HG03175 (cell line): ENCODE data around the gene PARL.

Experiments
- ATAC-seq: cut with Tn5 transposase; IDR thresholded peaks from one replicate; pipeline ENCODE4 v1.9.1; 2021; ENCODE audit warnings: mild to moderate bottlenecking, moderate library complexity; ENCODE audit not compliant: unreplicated experiment

PARL gene

DNA sequence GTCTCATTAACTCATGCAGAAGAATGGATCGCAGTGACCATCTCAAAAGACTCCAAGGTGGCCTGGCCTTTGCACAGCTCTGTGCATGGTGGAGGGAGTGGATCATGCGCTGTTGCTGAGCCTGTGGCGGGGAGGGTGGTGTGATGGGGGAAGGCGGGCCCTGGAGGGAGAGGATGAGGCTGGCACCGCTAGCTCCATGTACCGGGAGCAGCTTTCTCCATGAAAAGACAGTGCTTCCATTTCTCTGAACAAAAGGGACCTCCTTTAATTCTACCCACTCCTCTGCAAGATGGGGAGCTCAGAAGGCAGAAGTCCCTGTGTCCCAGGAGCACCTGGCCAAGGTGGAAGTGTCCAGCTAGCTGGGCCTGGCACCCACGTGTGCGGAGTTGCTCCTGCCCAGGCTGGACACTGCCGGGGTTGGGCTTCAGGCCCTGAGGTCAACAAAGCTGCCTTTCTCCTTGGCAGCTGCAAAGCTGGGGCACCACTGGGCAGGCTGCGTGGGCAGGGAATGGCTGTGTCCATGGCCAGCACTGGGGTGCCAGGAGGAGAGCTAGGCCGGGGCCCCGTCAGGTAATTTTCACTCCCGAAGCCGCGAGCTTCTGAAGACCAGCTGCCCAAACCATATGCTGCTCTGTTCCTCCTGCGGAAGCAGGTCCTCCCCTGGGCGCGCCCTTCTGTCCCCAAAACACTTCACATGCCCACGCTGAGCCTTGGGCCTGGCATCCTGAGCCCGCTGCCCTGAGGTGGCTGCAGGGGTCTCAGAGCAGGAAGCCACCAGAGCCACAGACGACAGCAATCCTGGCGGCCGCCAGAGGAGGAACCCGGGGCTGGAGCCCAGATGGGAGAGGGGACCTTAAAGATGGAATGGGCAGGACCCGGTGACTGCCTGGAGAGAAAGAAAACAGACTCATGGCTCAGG, 65.7 kb downstream of the PARL start:
- no peak for ATAC-seq

DNA sequence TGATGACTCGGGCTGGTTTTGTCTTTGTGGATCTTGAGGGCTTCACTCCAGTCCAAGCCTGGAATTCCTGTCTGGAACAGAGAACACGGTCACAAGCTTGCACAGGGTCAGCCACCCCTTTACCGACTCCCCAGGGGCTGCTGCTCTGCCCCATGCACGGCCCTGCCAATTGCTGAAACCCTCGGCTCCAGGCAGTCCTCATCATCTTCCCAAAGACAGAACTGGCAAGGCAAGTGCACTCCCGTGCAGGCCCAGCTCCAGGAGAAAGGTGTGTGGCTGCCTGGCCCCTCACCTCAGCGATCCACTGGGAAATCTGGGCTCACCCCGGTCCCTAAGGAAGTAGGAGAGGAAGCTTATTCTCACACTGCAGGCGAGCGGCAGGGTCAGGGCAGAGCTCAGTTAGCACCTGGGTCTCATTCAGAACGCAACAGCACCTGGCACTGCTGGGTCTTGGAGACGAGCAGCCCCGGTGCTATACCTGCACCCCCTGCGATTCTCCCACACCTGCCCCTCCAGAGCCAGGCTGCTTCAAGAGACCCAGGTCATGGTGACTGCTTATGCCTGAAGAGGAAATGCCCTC, 66.5 kb downstream of the PARL start:
- no peak for ATAC-seq

GRCh38 chr3:183817639-183818038, 67.0 kb downstream of the PARL start:
- no peak for ATAC-seq

GRCh38 chr3:183816681-183817510, 67.8 kb downstream of the PARL start:
- no peak for ATAC-seq

DNA sequence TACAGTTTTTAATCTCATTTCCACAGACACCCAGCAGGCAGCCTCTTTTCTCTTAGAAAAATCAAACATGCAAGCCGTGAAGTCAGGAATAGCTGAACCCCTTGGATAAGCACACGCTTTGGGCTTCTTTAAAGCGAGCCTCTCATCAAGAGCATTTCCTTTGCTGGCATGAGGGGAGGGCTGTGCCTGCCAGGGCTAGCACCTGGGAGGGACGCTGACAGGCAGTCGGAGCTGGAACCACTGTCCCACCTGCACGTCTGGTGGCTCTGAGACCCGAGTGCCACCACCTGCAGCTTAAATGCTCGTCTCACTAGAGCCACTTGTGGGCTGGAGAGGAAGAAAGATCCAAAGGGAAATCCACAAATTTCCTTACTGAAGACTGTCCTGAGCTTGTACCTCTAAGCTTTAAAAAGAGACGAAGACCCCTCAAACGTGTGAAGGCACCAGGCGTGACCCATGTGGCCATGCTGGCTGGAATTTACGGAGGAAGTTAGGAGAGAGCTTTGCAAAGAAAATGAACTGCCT, 68.7 kb downstream of the PARL start:
- ATAC-seq, result no peak

GRCh38 chr3:183815563-183815940, 69.1 kb downstream of the PARL start:
- no peak for ATAC-seq

DNA sequence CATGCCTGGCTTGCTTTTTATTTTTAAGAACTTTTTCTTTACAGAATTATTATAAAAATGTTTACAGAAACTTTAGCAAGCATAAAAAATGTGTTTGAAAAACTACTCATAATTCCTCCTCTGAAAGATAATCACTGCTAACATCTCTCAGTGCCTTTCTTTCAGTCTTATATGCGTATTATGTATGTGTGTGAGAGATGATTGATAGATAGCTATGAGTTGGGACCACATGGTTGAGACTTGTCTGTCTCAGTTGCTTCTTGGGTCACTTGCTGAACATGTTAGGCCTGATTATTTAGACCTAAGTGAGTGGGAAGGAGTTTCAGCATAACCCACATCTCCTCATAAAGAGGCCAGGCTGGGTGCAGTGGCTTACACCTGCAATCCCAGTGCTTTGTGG, 70.4 kb downstream of the PARL start:
- no peak for ATAC-seq

DNA sequence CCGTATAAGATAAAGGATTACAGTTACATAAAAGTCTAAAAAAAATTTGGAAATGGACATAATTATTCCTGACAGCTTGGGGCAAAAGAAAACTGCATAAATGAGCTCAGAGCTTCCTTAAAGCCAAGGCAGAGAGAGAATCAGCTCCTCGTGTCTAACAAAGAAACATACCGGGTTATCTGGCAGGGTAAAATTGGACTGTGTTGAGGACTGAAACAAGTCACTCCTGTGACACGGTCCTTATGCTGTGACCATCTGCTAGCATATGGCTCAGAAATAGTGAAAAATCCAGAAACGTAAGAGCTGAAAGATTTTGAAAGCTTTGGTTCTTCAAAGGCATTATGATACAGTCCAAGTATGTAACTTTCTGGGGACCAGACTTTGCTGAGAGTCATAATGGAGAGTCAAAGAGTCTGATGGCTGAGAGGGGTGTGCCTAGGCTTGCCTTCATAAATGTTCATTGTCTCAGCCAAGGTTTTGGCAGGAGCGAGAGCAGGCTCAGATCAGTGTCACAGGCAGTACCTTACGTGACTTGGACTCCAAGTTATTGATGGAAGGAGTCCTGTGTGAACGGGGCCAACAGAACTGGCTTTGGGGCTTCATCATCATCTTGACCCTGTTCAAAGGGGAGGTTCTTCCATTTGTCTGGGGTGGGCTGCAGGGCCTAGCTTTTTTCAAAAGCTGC, 71.8 kb downstream of the PARL start:
- ATAC-seq, result no peak

DNA sequence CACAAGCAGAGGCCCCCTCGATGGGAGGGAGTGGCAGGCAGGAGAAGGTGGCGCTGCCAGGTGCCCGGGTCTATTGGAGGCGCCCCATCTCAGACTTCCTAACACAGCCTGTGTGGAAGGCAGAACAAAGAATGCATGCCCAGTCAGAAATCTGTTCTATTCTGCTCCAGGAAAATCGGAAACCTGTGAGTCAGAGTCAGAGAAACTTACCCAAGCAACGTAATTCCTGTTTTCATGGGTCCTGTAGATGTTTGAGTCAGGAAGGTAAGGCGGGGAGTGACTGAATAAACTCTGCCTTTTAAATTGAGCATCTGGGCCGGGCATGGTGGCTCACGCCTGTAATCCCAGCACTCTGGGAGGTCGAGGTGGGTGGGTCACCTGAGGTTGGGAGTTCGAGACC, 73.0 kb downstream of the PARL start:
- no peak for ATAC-seq

- ATAC-seq, result no peak
Measured at GRCh38 chr3:183810643-183811594, 73.8 kb downstream of the PARL start.

DNA sequence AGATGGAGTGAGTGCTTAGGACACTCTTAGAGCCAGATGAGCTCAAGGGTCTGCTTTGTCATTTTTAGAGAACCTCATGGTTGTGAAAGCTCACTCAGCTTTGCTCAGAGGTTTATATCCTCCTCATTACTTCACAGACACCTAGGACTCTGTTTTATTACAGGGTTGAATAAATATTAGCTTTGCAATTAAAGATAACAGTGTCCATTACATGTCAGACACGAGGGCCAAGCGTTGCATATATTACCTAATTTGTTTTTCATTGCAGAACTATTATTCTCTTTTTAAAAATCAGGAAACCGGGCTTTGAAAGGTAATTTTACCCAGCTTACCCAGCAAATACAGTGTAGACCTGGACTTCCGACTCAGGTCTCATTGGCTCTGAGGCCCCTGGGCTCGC, 75.4 kb downstream of the PARL start:
- ATAC-seq, result no peak

DNA sequence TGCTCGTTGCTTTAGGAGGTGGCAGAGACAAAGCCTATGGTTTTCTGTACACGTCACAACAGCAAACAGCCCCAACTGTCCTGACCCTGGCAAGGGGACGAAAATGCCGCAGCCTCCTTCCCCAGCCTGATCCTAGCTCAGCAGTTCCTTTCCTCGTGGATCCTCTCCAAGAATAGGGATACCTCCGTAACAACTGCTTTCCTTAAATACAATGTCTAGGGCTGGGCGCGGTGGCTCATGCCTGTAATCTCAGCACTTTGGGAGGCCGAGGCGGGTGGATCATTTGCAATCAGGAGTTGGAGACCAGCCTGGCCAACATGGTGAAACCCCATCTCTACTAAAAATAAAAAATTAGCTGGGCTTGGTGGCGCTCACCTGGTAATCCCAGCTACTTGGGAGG, 76.3 kb downstream of the PARL start:
- no peak for ATAC-seq

GRCh38 chr3:183807881-183808280, 76.8 kb downstream of the PARL start:
- ATAC-seq, result no peak

- ATAC-seq, result no peak
Measured at GRCh38 chr3:183807209-183807728, 77.4 kb downstream of the PARL start.

DNA sequence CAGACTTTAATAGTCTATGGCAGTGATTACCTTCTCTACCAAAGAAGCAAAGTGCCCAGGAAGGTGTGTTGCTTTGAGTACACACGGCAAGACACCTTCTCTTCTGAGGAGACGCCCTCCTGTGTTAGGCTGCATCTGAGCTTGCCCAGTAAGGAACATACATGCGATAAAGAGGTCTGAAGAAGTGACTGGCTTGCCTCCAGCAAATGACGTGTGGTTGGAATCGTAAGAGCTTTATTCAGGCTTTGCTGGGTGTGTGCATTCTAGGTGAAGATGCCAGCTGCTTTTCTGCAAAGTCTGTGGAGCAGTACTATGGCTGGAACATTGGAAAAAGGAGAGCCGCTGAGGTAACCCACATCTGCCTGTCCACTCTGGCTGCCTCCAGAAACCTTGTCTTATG, 81.7 kb downstream of the PARL start:
- ATAC-seq, result no peak

DNA sequence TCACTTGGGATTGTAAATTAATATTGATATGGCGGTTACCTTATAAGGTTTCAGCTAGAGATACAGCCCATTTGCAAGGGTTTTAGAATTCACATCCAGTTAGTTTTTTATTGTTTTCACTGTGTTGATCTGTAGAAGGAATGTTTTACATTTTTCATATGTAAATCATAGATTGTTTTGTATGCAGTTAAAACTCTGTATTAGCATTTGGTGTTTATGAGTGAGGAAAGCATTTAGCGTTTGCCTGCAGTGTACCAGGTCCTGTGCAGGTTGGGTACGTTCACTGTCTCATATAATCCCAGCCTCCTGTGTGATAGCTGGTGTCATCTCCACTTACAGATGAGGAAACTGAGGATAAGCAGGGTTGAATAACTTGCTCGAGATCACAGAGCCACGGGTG, 83.1 kb downstream of the PARL start:
- no peak for ATAC-seq

- ATAC-seq, result no peak
Measured at GRCh38 chr3:183800243-183800863, 84.3 kb downstream of the PARL start.

DNA sequence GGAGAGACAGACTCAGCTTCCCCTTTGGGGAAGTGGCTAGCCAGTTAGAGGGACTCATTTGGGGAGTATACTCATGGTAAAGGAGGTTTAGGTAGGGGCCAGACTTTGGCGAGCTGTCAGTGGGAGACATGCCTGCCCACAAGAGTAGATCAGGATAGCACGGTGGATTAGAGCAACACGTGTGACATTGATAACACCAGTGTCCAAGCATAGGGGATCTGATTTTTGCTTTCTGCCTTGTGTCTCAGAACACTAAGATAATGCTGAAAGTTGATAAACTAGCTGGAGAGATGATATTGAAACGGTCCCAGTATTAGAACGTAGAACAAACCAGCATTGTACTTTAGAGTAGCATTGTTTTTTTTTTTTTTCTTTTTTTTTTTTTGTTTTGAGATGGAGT, 85.2 kb downstream of the PARL start:
- no peak for ATAC-seq

DNA sequence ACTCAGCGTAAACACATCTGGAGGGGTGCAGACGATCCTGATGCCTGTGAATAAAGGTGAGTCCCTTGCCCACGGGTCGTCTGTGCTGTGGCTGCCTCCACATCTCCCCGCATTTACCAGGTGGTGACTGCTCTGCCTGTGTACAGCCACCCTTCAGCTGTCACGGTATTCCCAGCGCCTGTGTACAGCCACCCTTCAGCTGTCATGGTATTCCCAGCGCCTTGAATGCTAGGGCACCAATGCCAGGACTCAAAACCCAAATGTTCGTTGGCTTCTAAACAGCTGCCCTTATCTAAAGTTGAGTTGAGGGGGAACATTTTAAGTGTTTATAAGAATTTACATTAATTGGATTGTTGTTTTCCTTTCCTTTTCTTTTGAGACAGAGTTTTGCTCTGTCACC, 86.7 kb downstream of the PARL start:
- ATAC-seq, result no peak
